Fibroblast of skin of right biceps (primary cell): Measurements from ENCODE around the gene ACVR2A.
A peak's percentile ranks its signal among the peaks of the same experiment; 100 is the strongest.

Experiments used
- DNase-seq: peaks from one replicate; pipeline ENCODE4 v3.0.0-alpha.2; 2013

ACVR2A gene

GRCh38 chr2:147927053-147927588 lies 82.3 kb downstream of the ACVR2A start:
- DNase-seq: no peak

- DNase-seq: no peak
Measured at GRCh38 chr2:147933931-147934330, 89.1 kb downstream of the ACVR2A start.

- no peak for DNase-seq
Measured at GRCh38 chr2:147934881-147935620, 90.2 kb downstream of the ACVR2A start.

- peak; percentile 10 for DNase-seq
Measured at GRCh38 chr2:147937744-147938349, 93.0 kb downstream of the ACVR2A start.

GRCh38 chr2:147939313-147939712 lies 94.5 kb downstream of the ACVR2A start:
- DNase-seq: no peak

- peak; percentile 12 for DNase-seq
Measured at GRCh38 chr2:147945660-147946059, 100.8 kb downstream of the ACVR2A start.

GRCh38 chr2:147952118-147952517 lies 107.3 kb downstream of the ACVR2A start:
- no peak for DNase-seq

- DNase-seq: no peak
Measured at GRCh38 chr2:147968571-147968970, 123.7 kb downstream of the ACVR2A start.

GRCh38 chr2:147976102-147976501 lies 131.3 kb downstream of the ACVR2A start:
- no peak for DNase-seq

GRCh38 chr2:147977679-147978078 lies 132.8 kb downstream of the ACVR2A start:
- no peak for DNase-seq
